Panc1 (cell line): ENCODE measurements around the gene SAA4. TPM values are rescaled to one million over a fixed set of nuclear protein-coding genes. Genes with fewer than 3 reads are reported as not detected.
"Not testable (repeated sequence)": the region's sequence is repeated elsewhere in the genome, so short reads cannot be mapped to it uniquely, and the experiment has no call there.

Source experiments
- ATAC-seq: fragments of 200-7000 bp; cut with Tn5 transposase; 2 replicates; pipeline ENCODE4 v1.9.1; 2020; ENCODE audit warnings: mild to moderate bottlenecking, moderate library complexity
- BruUV-seq: library from RNA; stranded (reverse); fragments of 400-500 nt; replicated peaks from 2 replicates; lab custom pipeline; 2021; lab: Mats Ljungman, UMichigan
- CTCF ChIA-PET: fragments of 300-600 bp; sonication (Branson Sonifier 250); formaldehyde crosslinking; loops from one replicate; lab custom pipeline; 2022; ENCODE audit warnings: antibody characterized with exemption; lab: Charles Lee
- POLR2A ChIA-PET: fragments of 300-600 bp; sonication (Branson Sonifier 250); formaldehyde crosslinking; loops from one replicate; lab custom pipeline; 2022; ENCODE audit warnings: antibody characterized with exemption; lab: Charles Lee
- DNase-seq: peaks from one replicate; pipeline ENCODE4 v3.0.0-alpha.2; 2010; ENCODE audit warnings: low read depth, low spot score
- H3K27ac ChIP-seq: 2 replicates; pipeline ENCODE4 v1.5.1; 2011; ENCODE audit warnings: mild to moderate bottlenecking, low read length, inconsistent platforms
- H3K27me3 ChIP-seq: fragments of 200-500 bp; sonication (Bioruptor generic); 2 replicates; pipeline ENCODE4 v1.6.0; 2014; ENCODE audit warnings: low read length, inconsistent platforms; ENCODE audit not compliant: control insufficient read depth, insufficient read depth
- H3K36me3 ChIP-seq: fragments of 200-500 bp; sonication (Bioruptor generic); 2 replicates; pipeline ENCODE4 v1.5.1; 2014; ENCODE audit warnings: inconsistent platforms, mild to moderate bottlenecking, low read length, moderate library complexity; ENCODE audit not compliant: control insufficient read depth, insufficient read depth
- H3K4me1 ChIP-seq: 2 replicates; pipeline ENCODE4 v1.5.1; 2011; ENCODE audit warnings: inconsistent platforms, mild to moderate bottlenecking, low read length, moderate library complexity; ENCODE audit not compliant: control insufficient read depth, insufficient read depth
- H3K4me3 ChIP-seq, 2 experiments: 2 replicates each; pipeline ENCODE4 v1.5.1; 2011 to 2012; ENCODE audit warnings: low read depth in 2 of 2, low read length in 2 of 2, mild to moderate bottlenecking in 2 of 2, inconsistent platforms in 1 of 2, moderate library complexity in 1 of 2
- H3K9me3 ChIP-seq: fragments of 200-500 bp; sonication (Bioruptor generic); 2 replicates; pipeline ENCODE4 v1.5.1; 2014; ENCODE audit warnings: low read depth, mild to moderate bottlenecking, inconsistent platforms, low read length, moderate library complexity; ENCODE audit not compliant: control insufficient read depth, insufficient read depth
- POLR2AphosphoS5 ChIP-seq: IDR thresholded peaks from 2 replicates; pipeline ENCODE4 v1.6.1; 2012; ENCODE audit warnings: mild to moderate bottlenecking, low read depth, low read length, moderate library complexity
- REST ChIP-seq, 2 experiments: IDR thresholded peaks; 2 replicates each; pipeline ENCODE4 v1.6.1; 2011 to 2012; ENCODE audit warnings: low read depth in 2 of 2, control low read depth in 1 of 2, low read length in 1 of 2, mild to moderate bottlenecking in 1 of 2, moderate library complexity in 1 of 2; ENCODE audit not compliant: insufficient read depth in 1 of 2
- SIN3A ChIP-seq: IDR thresholded peaks from 2 replicates; pipeline ENCODE4 v1.6.1; 2012; ENCODE audit warnings: low read depth, mild to moderate bottlenecking, low read length, moderate library complexity, borderline replicate concordance; ENCODE audit not compliant: insufficient read depth
- TCF7L2 ChIP-seq: IDR thresholded peaks from 2 replicates; pipeline ENCODE4 v1.6.1; 2011; ENCODE audit warnings: mild to moderate bottlenecking, low read depth, low read length, inconsistent platforms
- in situ Hi-C: cut with HindIII; loops from 2 replicates; pipeline ENCODE4 v1.10.0; 2016; ENCODE audit warnings: low sequenced_read_pairs, low pct_unique_long_range_greater_than_20kb
- intact Hi-C: fragments of 100-400 bp; cut with micrococcal nuclease; formaldehyde crosslinking; loops from one replicate; pipeline ENCODE4 v1.10.0; 2022; ENCODE audit not compliant: unreplicated experiment
- total RNA-seq: library from RNA; stranded (reverse); gene quantifications from one replicate; pipeline ENCODE4 v1.2.1, GENCODE V29; 2021; ENCODE audit not compliant: unreplicated experiment
- TF ChIP-seq, protein P1 (sequence below): fragments of 450-650 bp; IDR thresholded peaks from 2 replicates; pipeline ENCODE4 v1.5.1; 2017; ENCODE audit warnings: mild to moderate bottlenecking

The SAA4 gene
- total RNA-seq, 1 experiment from 2014 or later, result not detected

GRCh38 chr11:18253233-18253632 lies 16.6 kb upstream of the SAA4 start:
- DNase-seq, result no peak
- ATAC-seq, result no peak

DNA sequence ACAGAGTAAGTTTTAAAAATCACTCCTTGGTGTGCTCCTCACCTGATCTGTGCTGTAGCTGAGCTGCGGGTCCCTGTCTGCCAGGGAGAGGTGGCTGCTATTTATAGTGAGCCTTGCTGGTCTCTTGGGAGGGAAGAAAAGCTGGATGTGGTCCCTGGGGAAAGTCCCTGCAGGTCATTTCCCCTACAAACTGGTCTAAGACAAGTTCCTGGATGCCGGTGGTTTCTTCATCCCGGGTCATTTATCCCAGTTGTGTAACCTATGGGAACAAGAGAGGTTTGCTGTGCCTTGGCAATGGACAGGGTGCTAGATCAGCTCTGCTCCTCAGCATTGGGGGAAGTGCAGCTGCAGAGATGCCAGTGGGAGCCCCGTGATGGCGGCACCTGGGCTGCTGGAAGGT lies 12.0 kb upstream of the SAA4 start, which contains the start of gene SAA2:
Gene SAA2 (minus strand): TSS at position 108 of the 400 bp plus-strand sequence. CDS start 657 bp downstream, outside the sequence.
- no TSS peak for BruUV-seq
- no peak for DNase-seq
- Histone ChIP-seq H3K36me3 (no peaks in the 10 kb centered on the region), H3K27me3 (no peaks in the 10 kb centered on the region), H3K27ac (no peak within 1 kb of the TSS), H3K4me1 (no peaks in the 10 kb centered on the region), H3K4me3 (no peak within 1 kb of the TSS), H3K9me3 (no peaks in the 10 kb centered on the region)
- ChIA-PET POLR2A (no interaction called here), CTCF (no interaction called here)
- in situ Hi-C loops, result no loop called here
- intact Hi-C loops, result no loop called here
- ATAC-seq, result peak; percentile 31; the same call in 1 of the 2 replicates
- no peak for TF ChIP-seq REST (IDR thresholded peaks at IDR 0.05; ENCODE audit: insufficient read depth in 1 of 2, low read depth in 2 of 2, low read length in 1 of 2)
- TF ChIP-seq SIN3A, result no peak
- TF ChIP-seq, protein P1, sequence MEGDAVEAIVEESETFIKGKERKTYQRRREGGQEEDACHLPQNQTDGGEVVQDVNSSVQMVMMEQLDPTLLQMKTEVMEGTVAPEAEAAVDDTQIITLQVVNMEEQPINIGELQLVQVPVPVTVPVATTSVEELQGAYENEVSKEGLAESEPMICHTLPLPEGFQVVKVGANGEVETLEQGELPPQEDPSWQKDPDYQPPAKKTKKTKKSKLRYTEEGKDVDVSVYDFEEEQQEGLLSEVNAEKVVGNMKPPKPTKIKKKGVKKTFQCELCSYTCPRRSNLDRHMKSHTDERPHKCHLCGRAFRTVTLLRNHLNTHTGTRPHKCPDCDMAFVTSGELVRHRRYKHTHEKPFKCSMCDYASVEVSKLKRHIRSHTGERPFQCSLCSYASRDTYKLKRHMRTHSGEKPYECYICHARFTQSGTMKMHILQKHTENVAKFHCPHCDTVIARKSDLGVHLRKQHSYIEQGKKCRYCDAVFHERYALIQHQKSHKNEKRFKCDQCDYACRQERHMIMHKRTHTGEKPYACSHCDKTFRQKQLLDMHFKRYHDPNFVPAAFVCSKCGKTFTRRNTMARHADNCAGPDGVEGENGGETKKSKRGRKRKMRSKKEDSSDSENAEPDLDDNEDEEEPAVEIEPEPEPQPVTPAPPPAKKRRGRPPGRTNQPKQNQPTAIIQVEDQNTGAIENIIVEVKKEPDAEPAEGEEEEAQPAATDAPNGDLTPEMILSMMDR, result no peak
- no peak for TF ChIP-seq POLR2AphosphoS5
- no peak for TF ChIP-seq TCF7L2

More at GRCh38 chr11:18253233-18253632, 16.6 kb upstream of the SAA4 start:
- POLR2A ChIA-PET, result interaction anchor here (0.6 kb wide), 1 partner anchor 273 kb away, joined by 6 read pairs; no protein-coding TSS in a partner anchor
- H3K27me3 ChIP-seq, result no peaks in the 10 kb centered on the region
- H3K4me3 ChIP-seq, result no peak overlapping the region
- no peaks in the 10 kb centered on the region for H3K9me3 ChIP-seq
- in situ Hi-C loops (no loop called here), intact Hi-C loops (no loop called here)
- TF ChIP-seq REST (IDR thresholded peaks at IDR 0.05; ENCODE audit: insufficient read depth in 1 of 2, low read depth in 2 of 2, low read length in 1 of 2) (no peak), POLR2AphosphoS5 (no peak), SIN3A (no peak), TCF7L2 (no peak)
- TF ChIP-seq, protein P1, result no peak
- H3K27ac ChIP-seq, result no peak overlapping the region
- no peaks in the 10 kb centered on the region for H3K4me1 ChIP-seq
- H3K36me3 ChIP-seq, result no peaks in the 10 kb centered on the region
- BruUV-seq, result no TSS peak
- CTCF ChIA-PET, result no interaction called here

- ATAC-seq, H3K27ac ChIP-seq, POLR2A ChIA-PET, H3K36me3 ChIP-seq, intact Hi-C loops, DNase-seq, CTCF ChIA-PET, in situ Hi-C loops, H3K4me1 ChIP-seq, H3K4me3 ChIP-seq, H3K27me3 ChIP-seq, BruUV-seq, H3K9me3 ChIP-seq: not testable (repeated sequence)
These were observed 10.6 kb upstream of the SAA4 start for GRCh38 chr11:18247191-18247581.
